Prostate gland (tissue), 2 donors: ENCODE results near the gene ITGB8. TPM values are rescaled to one million over a fixed set of nuclear protein-coding genes. Genes with fewer than 3 reads are reported as not detected.

ENCODE experiments used
- DNase-seq: peaks from one replicate; pipeline ENCODE4 v3.0.0-alpha.2; 2019; ENCODE audit warnings: low spot score
- H3K27ac ChIP-seq, 2 donors: fragments of 200-600 bp; sonication (generic); 2 replicates each; pipeline ENCODE4 v1.5.1; 2017 to 2019
- H3K27me3 ChIP-seq: fragments of 200-600 bp; sonication (generic); replicated peaks from 2 replicates; pipeline ENCODE4 v1.5.1; 2019; ENCODE audit not compliant: insufficient read depth
- H3K36me3 ChIP-seq, 2 donors: fragments of 200-600 bp; sonication (generic); 1 replicate in 1 of 2; 2 replicates in 1 of 2; pipeline versions ENCODE4 v1.5.1 to v1.8.1; 2017 to 2019
- H3K4me1 ChIP-seq: fragments of 200-600 bp; sonication (generic); replicated peaks from 2 replicates; pipeline ENCODE4 v1.5.1; 2019
- H3K4me3 ChIP-seq, 2 donors: fragments of 200-600 bp; sonication (generic); 2 replicates each; pipeline ENCODE4 v1.5.1; 2017 to 2019
- H3K9me3 ChIP-seq: fragments of 200-600 bp; sonication (generic); 2 replicates; pipeline ENCODE4 v1.5.1; 2017
- POLR2A ChIP-seq: fragments of 450-650 bp; IDR thresholded peaks from one replicate; pipeline ENCODE4 v1.6.1; 2016; ENCODE audit warnings: antibody characterized with exemption, mild to moderate bottlenecking
- POLR2AphosphoS5 ChIP-seq: sonication (generic); formaldehyde crosslinking; IDR thresholded peaks from one replicate; pipeline ENCODE4 v1.6.1; 2017; ENCODE audit warnings: antibody characterized with exemption
- WGBS: methylation state at CpG from one replicate; pipeline ENCODE4 v1.1.5; 2018; 5-methylcytosine and 5-hydroxymethylcytosine counted together
- intact Hi-C: fragments of 100-400 bp; cut with DNase I; formaldehyde crosslinking; loops from one replicate; pipeline ENCODE4 v1.14.2; 2022
- total RNA-seq, 2 donors: library from RNA; depleted of rRNA; stranded (reverse); fragments of >200 nt; gene quantifications; one replicate each; pipeline ENCODE4 v1.1.0, GENCODE V29; 2016
- TF ChIP-seq, protein P1 (sequence below), 4 experiments: fragments of 200-600 bp in 2 of 4; fragments of 450-650 bp in 2 of 4; sonication (generic) in 2 of 4; IDR thresholded peaks; 1 replicate in 3 of 4; 2 replicates in 1 of 4; pipeline ENCODE4 v1.5.1; 2016 to 2019; ENCODE audit warnings: antibody characterized with exemption in 4 of 4, mild to moderate bottlenecking in 2 of 4, moderate library complexity in 2 of 4

The ITGB8 gene
- total RNA-seq, 2 donors from 2014 or later = 50.3 to 99.5 TPM

DNA sequence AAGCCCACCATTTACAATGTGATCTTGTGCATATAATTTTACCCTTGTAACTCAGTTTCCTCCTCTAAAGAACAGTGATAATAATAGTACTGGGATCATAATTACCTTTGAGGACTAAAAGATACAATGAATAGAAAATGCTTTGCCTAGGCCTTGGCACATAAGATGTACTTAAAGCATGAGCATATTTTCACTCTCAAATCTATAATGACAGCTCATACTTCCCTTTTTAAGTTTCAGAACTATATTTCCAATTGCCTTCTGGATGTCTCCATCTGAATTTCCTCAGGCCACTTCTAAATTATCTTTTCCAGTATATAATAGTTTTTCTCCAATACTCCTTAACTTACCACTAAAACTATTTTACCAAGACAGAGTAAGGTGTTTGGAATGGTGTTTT is 13.3 kb upstream of the ITGB8 start:
- TF ChIP-seq POLR2AphosphoS5 = no peak
- TF ChIP-seq, protein P1, sequence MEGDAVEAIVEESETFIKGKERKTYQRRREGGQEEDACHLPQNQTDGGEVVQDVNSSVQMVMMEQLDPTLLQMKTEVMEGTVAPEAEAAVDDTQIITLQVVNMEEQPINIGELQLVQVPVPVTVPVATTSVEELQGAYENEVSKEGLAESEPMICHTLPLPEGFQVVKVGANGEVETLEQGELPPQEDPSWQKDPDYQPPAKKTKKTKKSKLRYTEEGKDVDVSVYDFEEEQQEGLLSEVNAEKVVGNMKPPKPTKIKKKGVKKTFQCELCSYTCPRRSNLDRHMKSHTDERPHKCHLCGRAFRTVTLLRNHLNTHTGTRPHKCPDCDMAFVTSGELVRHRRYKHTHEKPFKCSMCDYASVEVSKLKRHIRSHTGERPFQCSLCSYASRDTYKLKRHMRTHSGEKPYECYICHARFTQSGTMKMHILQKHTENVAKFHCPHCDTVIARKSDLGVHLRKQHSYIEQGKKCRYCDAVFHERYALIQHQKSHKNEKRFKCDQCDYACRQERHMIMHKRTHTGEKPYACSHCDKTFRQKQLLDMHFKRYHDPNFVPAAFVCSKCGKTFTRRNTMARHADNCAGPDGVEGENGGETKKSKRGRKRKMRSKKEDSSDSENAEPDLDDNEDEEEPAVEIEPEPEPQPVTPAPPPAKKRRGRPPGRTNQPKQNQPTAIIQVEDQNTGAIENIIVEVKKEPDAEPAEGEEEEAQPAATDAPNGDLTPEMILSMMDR (IDR thresholded peaks at IDR 0.05) = no peak
- H3K4me3 ChIP-seq = no peak overlapping the region
- no peaks in the 10 kb centered on the region for H3K36me3 ChIP-seq
- H3K27ac ChIP-seq = no peak overlapping the region
- DNase-seq = no peak
- H3K9me3 ChIP-seq = no peaks in the 10 kb centered on the region
- intact Hi-C loops = no loop called here
- H3K27me3 ChIP-seq = no peaks in the 10 kb centered on the region
- no peaks in the 10 kb centered on the region for H3K4me1 ChIP-seq

DNA sequence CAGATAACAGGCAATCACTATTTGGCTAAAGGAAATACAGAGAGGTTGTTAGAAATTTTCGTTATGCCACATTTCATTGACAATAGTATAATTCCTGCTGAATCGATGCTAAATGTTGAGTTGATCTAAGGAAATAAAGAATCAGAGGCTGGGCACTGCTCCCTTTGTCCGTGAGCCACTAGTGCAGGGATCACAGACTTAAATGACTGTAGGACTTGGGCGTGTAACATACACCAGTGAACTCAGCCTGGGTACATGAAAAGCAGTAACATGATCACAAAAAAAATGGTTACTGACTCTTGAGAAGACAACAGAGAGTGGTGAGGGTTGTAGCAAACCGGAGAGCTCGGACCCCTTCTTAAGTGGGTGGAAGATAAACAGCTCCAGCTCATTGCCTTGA is 11.8 kb upstream of the ITGB8 start:
- H3K27me3 ChIP-seq = no peaks in the 10 kb centered on the region
- no peak for DNase-seq
- intact Hi-C loops = no loop called here
- no peaks in the 10 kb centered on the region for H3K36me3 ChIP-seq
- WGBS = 77% methylated on average over 6 of the region's 6 CpGs
- no peak overlapping the region for H3K4me3 ChIP-seq
- no peaks in the 10 kb centered on the region for H3K9me3 ChIP-seq
- H3K4me1 ChIP-seq = no peaks in the 10 kb centered on the region
- no peak overlapping the region for H3K27ac ChIP-seq
- TF ChIP-seq POLR2A = no peak
- TF ChIP-seq, protein P1 (IDR thresholded peaks at IDR 0.05) = no peak
- TF ChIP-seq POLR2AphosphoS5 = no peak

- Histone ChIP-seq H3K4me3 (no peak overlapping the region), H3K9me3 (no peaks in the 10 kb centered on the region), H3K4me1 (no peaks in the 10 kb centered on the region), H3K27ac (no peak overlapping the region), H3K36me3 (no peaks in the 10 kb centered on the region), H3K27me3 (no peaks in the 10 kb centered on the region)
- TF ChIP-seq POLR2A = no peak
- TF ChIP-seq, protein P1 (IDR thresholded peaks at IDR 0.05) = no peak
- TF ChIP-seq POLR2AphosphoS5 = no peak
- 55% methylated on average over 3 of the region's 3 CpGs for WGBS
- DNase-seq = no peak
- intact Hi-C loops = loop anchor here (10.0 kb wide), 1 partner anchor 156 kb away; no protein-coding TSS in a partner anchor
Observed at GRCh38 chr7:20320322-20320721, 10.4 kb upstream of the ITGB8 start.

DNA sequence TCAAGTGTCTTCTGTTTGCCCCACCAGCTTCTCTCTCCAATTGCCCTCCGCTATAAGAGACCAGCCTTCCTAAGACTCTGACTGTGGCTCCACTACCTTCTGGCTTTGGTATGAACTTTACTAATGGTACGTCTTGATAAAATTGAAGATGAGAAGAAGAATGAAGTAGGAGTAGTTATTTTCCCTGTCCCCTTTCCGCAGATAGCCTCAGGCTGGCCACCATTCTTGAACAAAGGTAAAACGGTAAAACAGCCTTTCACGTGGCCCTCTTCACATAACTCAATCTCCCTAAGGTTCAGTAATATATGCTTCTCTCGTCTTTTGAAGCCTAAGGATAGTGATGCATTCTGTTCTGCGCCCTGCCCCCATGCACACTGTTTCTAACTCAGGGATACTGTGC is 9.9 kb upstream of the ITGB8 start:
- no peak for DNase-seq
- Histone ChIP-seq H3K9me3 (no peaks in the 10 kb centered on the region), H3K36me3 (no peaks in the 10 kb centered on the region), H3K27ac (no peak overlapping the region), H3K4me3 (no peak overlapping the region), H3K4me1 (no peaks in the 10 kb centered on the region), H3K27me3 (no peaks in the 10 kb centered on the region)
- WGBS = 91% methylated on average over 7 of the region's 7 CpGs
- TF ChIP-seq POLR2AphosphoS5 (no peak), POLR2A (no peak)
- TF ChIP-seq, protein P1 (IDR thresholded peaks at IDR 0.05) = no peak
- intact Hi-C loops = loop anchor here (10.0 kb wide), 1 partner anchor 156 kb away; no protein-coding TSS in a partner anchor

- WGBS = 65% methylated on average over 2 of the region's 2 CpGs
- H3K27ac ChIP-seq = no peak overlapping the region
- H3K4me3 ChIP-seq = no peak overlapping the region
- no peaks in the 10 kb centered on the region for H3K36me3 ChIP-seq
- no peaks in the 10 kb centered on the region for H3K9me3 ChIP-seq
- no peaks in the 10 kb centered on the region for H3K27me3 ChIP-seq
- intact Hi-C loops = loop anchor here (10.0 kb wide), 1 partner anchor 159 kb away; no protein-coding TSS in a partner anchor
- H3K4me1 ChIP-seq = no peaks in the 10 kb centered on the region
- no peak for DNase-seq
- TF ChIP-seq, protein P1 (IDR thresholded peaks at IDR 0.05) = no peak
- no peak for TF ChIP-seq POLR2A
Observed at GRCh38 chr7:20323595-20323994, 7.1 kb upstream of the ITGB8 start.
